Hematopoietic multipotent progenitor cell treated with erythropoietin and hydrocortisone succinate and interleukin-3 and kit ligand, for 6 days (in vitro differentiated cells): ENCODE results near the gene LCNL1.

Experiments used
- DNase-seq: peaks from one replicate; pipeline ENCODE4 v3.0.0-alpha.2; 2015

LCNL1 gene

GRCh38 chr9:136947028-136947891, 35.5 kb upstream of the LCNL1 start:
- no peak for DNase-seq

GRCh38 chr9:136947955-136948510, 34.8 kb upstream of the LCNL1 start:
- peak; percentile 67 for DNase-seq

- DNase-seq: no peak
Measured at GRCh38 chr9:136949239-136949816, 33.5 kb upstream of the LCNL1 start.

- DNase-seq: peak; percentile 94
Measured at GRCh38 chr9:136949817-136950655, 32.8 kb upstream of the LCNL1 start.

GRCh38 chr9:136950656-136951276, 32.0 kb upstream of the LCNL1 start:
- DNase-seq: no peak

- DNase-seq: no peak
Measured at GRCh38 chr9:136951541-136952320, 31.1 kb upstream of the LCNL1 start, which contains the start of gene LCN12. TSS of gene LCN12 (plus strand) at chr9:136952273. CDS start at chr9:136952328, 55 bp downstream.

GRCh38 chr9:136952321-136952850, 30.4 kb upstream of the LCNL1 start:
- DNase-seq: no peak

GRCh38 chr9:136952876-136953770, 29.7 kb upstream of the LCNL1 start:
- DNase-seq: no peak

GRCh38 chr9:136953771-136954269, 29.0 kb upstream of the LCNL1 start:
- DNase-seq: no peak

GRCh38 chr9:136954270-136955083, 28.3 kb upstream of the LCNL1 start:
- DNase-seq: no peak

- DNase-seq: no peak
Measured at GRCh38 chr9:136955202-136955942, 27.4 kb upstream of the LCNL1 start.

GRCh38 chr9:136955943-136956335, 26.9 kb upstream of the LCNL1 start:
- DNase-seq: no peak

- DNase-seq: no peak
Measured at GRCh38 chr9:136956604-136957003, 26.2 kb upstream of the LCNL1 start.

- DNase-seq: no peak
Measured at GRCh38 chr9:136957461-136957860, 25.3 kb upstream of the LCNL1 start.

GRCh38 chr9:136957901-136958300, 24.9 kb upstream of the LCNL1 start:
- no peak for DNase-seq

GRCh38 chr9:136958473-136958872, 24.3 kb upstream of the LCNL1 start:
- DNase-seq: no peak

GRCh38 chr9:136958898-136959850, 23.6 kb upstream of the LCNL1 start:
- DNase-seq: no peak
